ENCODE results near the gene KIF5B. TPM values are rescaled to one million over a fixed set of nuclear protein-coding genes. Genes with fewer than 3 reads are reported as not detected.

KIF5B gene
- total RNA-seq, 4 donors from 2014 or later = 170 to 345 (median 288) TPM

DNA sequence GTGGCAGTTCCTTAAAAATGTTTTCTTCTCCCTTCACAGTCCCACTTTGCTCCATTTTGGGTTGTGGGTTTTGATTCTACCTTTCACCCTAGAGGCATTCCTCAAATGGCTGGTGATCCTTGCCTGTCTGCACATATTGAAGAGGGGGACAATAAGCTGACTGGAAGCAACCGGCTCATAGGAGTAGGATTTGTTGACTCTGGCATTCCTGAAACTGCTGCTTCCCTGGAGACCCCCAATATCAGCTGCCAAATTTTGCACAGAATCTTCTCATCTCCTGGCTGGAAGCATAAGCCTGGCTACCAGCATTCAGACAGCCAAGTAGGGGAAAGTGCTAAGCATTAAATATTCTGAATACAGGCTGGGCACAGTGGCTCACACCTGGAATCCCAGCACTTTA is 53.7 kb downstream of the KIF5B start:
- Histone ChIP-seq H3K27me3 (no peaks in the 10 kb centered on the region), H3K9me3 (no peaks in the 10 kb centered on the region), H3K4me1 (peaks cover 0 to 10% (median 0%) of the 10 kb centered on the region in 3 donors), H3K4me3 (no peak overlapping the region), H3K36me3 (peaks cover 0 to 8% of the 10 kb centered on the region in 2 donors), H3K27ac (no peak overlapping the region)
- WGBS, 2 donors (ENCODE audit: low coverage in 1 of 2) = no CpG with 5 or more reads among the region's 1 CpG
- TF ChIP-seq POLR2A (IDR thresholded peaks at IDR 0.05) (no peak), POLR2AphosphoS5 (IDR thresholded peaks at IDR 0.05) (no peak), EP300 (IDR thresholded peaks at IDR 0.05) (no peak)
- TF ChIP-seq, protein P1, sequence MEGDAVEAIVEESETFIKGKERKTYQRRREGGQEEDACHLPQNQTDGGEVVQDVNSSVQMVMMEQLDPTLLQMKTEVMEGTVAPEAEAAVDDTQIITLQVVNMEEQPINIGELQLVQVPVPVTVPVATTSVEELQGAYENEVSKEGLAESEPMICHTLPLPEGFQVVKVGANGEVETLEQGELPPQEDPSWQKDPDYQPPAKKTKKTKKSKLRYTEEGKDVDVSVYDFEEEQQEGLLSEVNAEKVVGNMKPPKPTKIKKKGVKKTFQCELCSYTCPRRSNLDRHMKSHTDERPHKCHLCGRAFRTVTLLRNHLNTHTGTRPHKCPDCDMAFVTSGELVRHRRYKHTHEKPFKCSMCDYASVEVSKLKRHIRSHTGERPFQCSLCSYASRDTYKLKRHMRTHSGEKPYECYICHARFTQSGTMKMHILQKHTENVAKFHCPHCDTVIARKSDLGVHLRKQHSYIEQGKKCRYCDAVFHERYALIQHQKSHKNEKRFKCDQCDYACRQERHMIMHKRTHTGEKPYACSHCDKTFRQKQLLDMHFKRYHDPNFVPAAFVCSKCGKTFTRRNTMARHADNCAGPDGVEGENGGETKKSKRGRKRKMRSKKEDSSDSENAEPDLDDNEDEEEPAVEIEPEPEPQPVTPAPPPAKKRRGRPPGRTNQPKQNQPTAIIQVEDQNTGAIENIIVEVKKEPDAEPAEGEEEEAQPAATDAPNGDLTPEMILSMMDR (IDR thresholded peaks at IDR 0.05) = no peak
- no peak for ATAC-seq

DNA sequence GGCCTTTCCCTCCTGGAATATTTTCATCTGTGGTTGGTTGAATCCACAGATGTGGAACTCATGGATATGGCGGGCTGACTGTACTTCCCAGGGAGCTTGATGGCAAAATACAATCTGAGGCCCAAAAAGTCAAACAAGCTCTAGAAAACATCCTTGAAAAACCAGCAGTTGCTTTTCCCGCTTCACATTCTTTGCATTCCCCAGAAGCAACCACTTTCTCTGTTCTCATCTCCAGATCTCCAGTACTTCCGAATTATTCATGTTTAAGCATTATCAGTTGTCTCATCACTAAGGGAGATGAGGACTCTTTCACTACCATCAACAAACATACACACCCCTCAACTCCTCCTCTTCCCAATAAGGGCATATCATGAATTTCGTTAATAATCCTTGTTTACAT is 55.3 kb downstream of the KIF5B start:
- no peak for ATAC-seq
- no peaks in the 10 kb centered on the region for H3K27me3 ChIP-seq
- WGBS, 2 donors (ENCODE audit: low coverage in 1 of 2) = 42 to 49% methylated on average over 3 of the region's 4 CpGs
- H3K4me1 ChIP-seq = peaks cover 0 to 10% (median 0%) of the 10 kb centered on the region in 3 donors
- H3K4me3 ChIP-seq = no peak overlapping the region
- no peaks in the 10 kb centered on the region for H3K9me3 ChIP-seq
- H3K27ac ChIP-seq = no peak overlapping the region
- TF ChIP-seq POLR2A (IDR thresholded peaks at IDR 0.05) (no peak), POLR2AphosphoS5 (IDR thresholded peaks at IDR 0.05) (no peak), EP300 (IDR thresholded peaks at IDR 0.05) (no peak)
- TF ChIP-seq, protein P1 (IDR thresholded peaks at IDR 0.05) = no peak
- H3K36me3 ChIP-seq = peaks cover 0 to 6% of the 10 kb centered on the region in 2 donors

DNA sequence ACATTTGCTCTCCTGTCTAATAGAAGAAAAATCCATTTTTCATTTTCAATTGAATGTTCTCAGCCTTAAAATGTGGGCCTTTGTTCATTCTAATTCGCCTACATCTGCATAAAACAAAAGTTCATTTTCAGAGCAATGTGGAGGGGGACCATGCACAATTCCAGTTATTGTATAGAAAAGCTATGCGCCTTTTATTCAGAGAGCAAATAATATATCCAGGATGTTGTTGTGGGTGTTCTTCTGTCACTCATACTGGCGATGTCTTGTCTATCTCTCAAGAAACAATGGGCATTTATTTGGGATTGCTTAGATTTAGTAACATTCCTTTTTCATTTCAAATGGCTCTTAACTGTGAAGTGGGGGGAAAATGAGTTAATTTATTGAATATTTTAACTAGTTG is 56.4 kb downstream of the KIF5B start:
- TF ChIP-seq, protein P1 (IDR thresholded peaks at IDR 0.05) = no peak
- TF ChIP-seq POLR2A (IDR thresholded peaks at IDR 0.05) (no peak), POLR2AphosphoS5 (IDR thresholded peaks at IDR 0.05) (no peak), EP300 (IDR thresholded peaks at IDR 0.05) (no peak)
- Histone ChIP-seq H3K36me3 (no peaks in the 10 kb centered on the region), H3K27me3 (no peaks in the 10 kb centered on the region), H3K4me1 (peaks cover 0 to 10% (median 0%) of the 10 kb centered on the region in 3 donors), H3K9me3 (no peaks in the 10 kb centered on the region), H3K4me3 (no peak overlapping the region), H3K27ac (no peak overlapping the region)
- WGBS, 2 donors (ENCODE audit: low coverage in 1 of 2) = 94 to 100% methylated on average over 2 to 3 of the region's 3 CpGs
- no peak for ATAC-seq

DNA sequence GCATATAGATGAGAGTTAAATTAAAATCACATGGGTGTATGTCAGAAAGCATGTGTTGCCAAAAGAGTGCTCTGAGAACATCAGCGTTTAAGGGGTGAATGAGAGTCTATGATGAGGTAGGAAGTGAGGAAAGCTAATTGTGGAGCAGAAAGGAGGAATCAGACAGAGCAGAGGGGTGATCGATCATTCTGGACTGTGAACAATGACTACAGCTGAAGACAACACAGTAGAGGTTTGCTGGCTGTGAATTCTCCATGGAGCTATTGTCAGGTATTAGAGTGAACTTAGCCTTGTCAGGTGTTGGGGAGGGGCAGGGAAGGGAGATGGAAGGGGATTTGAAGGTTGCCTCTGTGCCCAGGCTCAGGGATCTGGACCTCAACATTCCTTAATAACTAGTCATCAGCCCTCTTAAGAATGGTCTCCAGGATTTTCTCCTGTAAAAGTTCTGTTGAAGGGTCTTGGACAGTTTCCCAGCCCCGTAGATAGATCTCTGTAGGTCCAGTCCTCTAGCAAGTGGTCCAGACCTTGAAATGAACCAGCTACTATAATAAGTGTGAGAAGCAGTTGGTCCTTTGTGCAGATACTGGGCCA is 57.1 kb downstream of the KIF5B start:
- H3K9me3 ChIP-seq = no peaks in the 10 kb centered on the region
- H3K4me3 ChIP-seq = no peak overlapping the region
- peaks cover 0 to 6% (median 0%) of the 10 kb centered on the region in 3 donors for H3K4me1 ChIP-seq
- TF ChIP-seq, protein P1 (IDR thresholded peaks at IDR 0.05) = no peak
- no peak for TF ChIP-seq EP300 (IDR thresholded peaks at IDR 0.05)
- no peak for TF ChIP-seq POLR2A (IDR thresholded peaks at IDR 0.05)
- no peak for TF ChIP-seq POLR2AphosphoS5 (IDR thresholded peaks at IDR 0.05)
- WGBS, 2 donors (ENCODE audit: low coverage in 1 of 2) = 28 to 50% methylated on average over 2 to 3 of the region's 3 CpGs
- ATAC-seq = no peak
- no peaks in the 10 kb centered on the region for H3K27me3 ChIP-seq
- no peaks in the 10 kb centered on the region for H3K36me3 ChIP-seq
- no peak overlapping the region for H3K27ac ChIP-seq

DNA sequence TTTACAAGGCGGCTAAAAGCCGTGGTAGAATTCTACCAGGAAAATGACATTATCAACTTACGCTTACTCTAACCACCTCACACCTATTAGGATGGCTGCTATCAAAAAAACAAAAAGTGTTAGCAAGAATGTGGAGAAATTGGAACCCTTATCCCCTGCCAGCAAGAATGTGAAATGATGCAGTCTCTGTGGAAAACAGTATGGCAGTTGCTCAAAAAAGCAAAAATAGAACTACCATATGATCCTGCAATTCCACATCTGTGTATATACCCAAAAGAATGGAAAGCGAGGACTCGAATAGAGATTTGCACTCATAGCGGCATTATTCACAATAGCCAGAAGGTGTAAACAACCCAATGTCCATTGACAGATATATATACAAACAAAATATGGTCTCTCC is 61.3 kb downstream of the KIF5B start:
- no peak overlapping the region for H3K27ac ChIP-seq
- ATAC-seq = no peak
- no peak overlapping the region for H3K4me3 ChIP-seq
- no peaks in the 10 kb centered on the region for H3K9me3 ChIP-seq
- 75 to 77% methylated on average over 5 to 6 of the region's 6 CpGs for WGBS, 2 donors (ENCODE audit: low coverage in 1 of 2)
- H3K27me3 ChIP-seq = no peaks in the 10 kb centered on the region
- no peaks in the 10 kb centered on the region for H3K36me3 ChIP-seq
- TF ChIP-seq POLR2A (IDR thresholded peaks at IDR 0.05) = no peak
- no peaks in the 10 kb centered on the region for H3K4me1 ChIP-seq
